HG03520 (cell line): Measurements from ENCODE around the gene ACOX3.
"Not testable (repeated sequence)": the region's sequence is repeated elsewhere in the genome, so short reads cannot be mapped to it uniquely, and the experiment has no call there.

Source experiments
- ATAC-seq: cut with Tn5 transposase; IDR thresholded peaks from one replicate; pipeline ENCODE4 v1.9.1; 2021; ENCODE audit warnings: mild to moderate bottlenecking, moderate library complexity; ENCODE audit not compliant: unreplicated experiment

Gene ACOX3

GRCh38 chr4:8359193-8359592 lies 81.3 kb downstream of the ACOX3 start:
- no peak for ATAC-seq

- ATAC-seq: no peak
Measured at GRCh38 chr4:8356856-8357255, 83.7 kb downstream of the ACOX3 start.

GRCh38 chr4:8355864-8356565 lies 84.5 kb downstream of the ACOX3 start:
- no peak for ATAC-seq

GRCh38 chr4:8355306-8355705 lies 85.2 kb downstream of the ACOX3 start:
- no peak for ATAC-seq

GRCh38 chr4:8353912-8354453 lies 86.5 kb downstream of the ACOX3 start:
- ATAC-seq: no peak

GRCh38 chr4:8353158-8353669 lies 87.3 kb downstream of the ACOX3 start:
- ATAC-seq: no peak

GRCh38 chr4:8352368-8353157 lies 88.0 kb downstream of the ACOX3 start:
- no peak for ATAC-seq

- no peak for ATAC-seq
Measured at GRCh38 chr4:8351931-8352367, 88.6 kb downstream of the ACOX3 start.

GRCh38 chr4:8350841-8351461 lies 89.6 kb downstream of the ACOX3 start:
- ATAC-seq: no peak

GRCh38 chr4:8350352-8350751 lies 90.2 kb downstream of the ACOX3 start:
- no peak for ATAC-seq

- no peak for ATAC-seq
Measured at GRCh38 chr4:8349664-8350236, 90.8 kb downstream of the ACOX3 start.

GRCh38 chr4:8349236-8349635 lies 91.3 kb downstream of the ACOX3 start:
- ATAC-seq: not testable (repeated sequence)

GRCh38 chr4:8348071-8348470 lies 92.5 kb downstream of the ACOX3 start:
- no peak for ATAC-seq

- no peak for ATAC-seq
Measured at GRCh38 chr4:8347660-8348059, 92.9 kb downstream of the ACOX3 start.

GRCh38 chr4:8346838-8347605 lies 93.5 kb downstream of the ACOX3 start:
- ATAC-seq: no peak

GRCh38 chr4:8345946-8346814 lies 94.3 kb downstream of the ACOX3 start:
- ATAC-seq: no peak

- no peak for ATAC-seq
Measured at GRCh38 chr4:8345053-8345945, 95.2 kb downstream of the ACOX3 start.

GRCh38 chr4:8344377-8344776 lies 96.1 kb downstream of the ACOX3 start:
- no peak for ATAC-seq
